Stimulated activated CD8-positive, alpha-beta memory T cell treated with anti-CD3 and anti-CD28 coated beads, Interleukin-7, amount 100 ng/mL, for 24 hours (primary cell): ENCODE results near the gene IL32.

ENCODE experiments used
- DNase-seq: peaks from one replicate; pipeline ENCODE4 v3.0.0-alpha.2; 2020; ENCODE audit warnings: low read depth

The IL32 gene

GRCh38 chr16:3065069-3065741, at the start of gene IL32:
Gene IL32, plus strand, starts transcription at chr16:3065640. Its CDS starts 172 bp downstream, at chr16:3065812.
- peak; percentile 54 for DNase-seq

GRCh38 chr16:3015865-3016521, 49.4 kb upstream of the IL32 start:
- DNase-seq: no peak

GRCh38 chr16:3017344-3017743, 48.1 kb upstream of the IL32 start:
- DNase-seq: no peak

- no peak for DNase-seq
Measured at GRCh38 chr16:3017794-3018506, 47.5 kb upstream of the IL32 start, which contains the start of gene CLDN6. Gene CLDN6, minus strand, starts transcription at chr16:3018183. Its CDS starts 2,162 bp downstream, at chr16:3016021.

GRCh38 chr16:3019594-3020246, 45.7 kb upstream of the IL32 start:
- no peak for DNase-seq

GRCh38 chr16:3020247-3020603, 45.2 kb upstream of the IL32 start, which contains the start of gene TNFRSF12A:
Gene TNFRSF12A, plus strand, starts transcription at chr16:3020368. Its CDS starts 30 bp downstream, at chr16:3020398.
- no peak for DNase-seq

- DNase-seq: no peak
Measured at GRCh38 chr16:3020604-3021448, 44.6 kb upstream of the IL32 start.

GRCh38 chr16:3021449-3022207, 43.8 kb upstream of the IL32 start:
- peak; percentile 64 for DNase-seq

- peak; percentile 78 for DNase-seq
Measured at GRCh38 chr16:3022208-3022683, 43.2 kb upstream of the IL32 start.

- DNase-seq: no peak
Measured at GRCh38 chr16:3022684-3023414, 42.6 kb upstream of the IL32 start.

- DNase-seq: no peak
Measured at GRCh38 chr16:3023415-3023668, 42.1 kb upstream of the IL32 start.

GRCh38 chr16:3023669-3024478, 41.6 kb upstream of the IL32 start, which contains the start of the genes HCFC1R1 and THOC6:
Gene HCFC1R1, minus strand, starts transcription at chr16:3023942. Its CDS starts 1 bp downstream, at chr16:3023941.
Gene THOC6, plus strand, starts transcription at chr16:3024035. Its CDS starts 292 bp downstream, at chr16:3024327.
- DNase-seq: peak; percentile 88

- no peak for DNase-seq
Measured at GRCh38 chr16:3025032-3026002, 40.1 kb upstream of the IL32 start.

- no peak for DNase-seq
Measured at GRCh38 chr16:3026003-3026378, 39.4 kb upstream of the IL32 start.

- no peak for DNase-seq
Measured at GRCh38 chr16:3026609-3027488, 38.6 kb upstream of the IL32 start.

- no peak for DNase-seq
Measured at GRCh38 chr16:3027489-3027795, 38.0 kb upstream of the IL32 start.
